NCI-H1417 (cell line): Measurements from ENCODE around the gene SMPD4.
A peak's percentile ranks its signal among the peaks of the same experiment; 100 is the strongest.
"Not testable (repeated sequence)": the region's sequence is repeated elsewhere in the genome, so short reads cannot be mapped to it uniquely, and the experiment has no call there.

Source experiments
- DNase-seq, 3 experiments: peaks; one replicate each; lab custom pipeline; 2025; lab: John Stamatoyannopoulos, UW

SMPD4 gene

GRCh38 chr2:130159376-130159775 is 22.0 kb downstream of the SMPD4 start:
- not testable (repeated sequence) for DNase-seq

GRCh38 chr2:130158631-130159030 is 22.8 kb downstream of the SMPD4 start:
- DNase-seq, result no peak

GRCh38 chr2:130157825-130158514 is 23.4 kb downstream of the SMPD4 start:
- DNase-seq, result not testable (repeated sequence)

- not testable (repeated sequence) for DNase-seq
These were observed 24.0 kb downstream of the SMPD4 start for GRCh38 chr2:130157354-130157753.

- DNase-seq, result no peak
These were observed 24.8 kb downstream of the SMPD4 start for GRCh38 chr2:130156624-130157004.

DNA sequence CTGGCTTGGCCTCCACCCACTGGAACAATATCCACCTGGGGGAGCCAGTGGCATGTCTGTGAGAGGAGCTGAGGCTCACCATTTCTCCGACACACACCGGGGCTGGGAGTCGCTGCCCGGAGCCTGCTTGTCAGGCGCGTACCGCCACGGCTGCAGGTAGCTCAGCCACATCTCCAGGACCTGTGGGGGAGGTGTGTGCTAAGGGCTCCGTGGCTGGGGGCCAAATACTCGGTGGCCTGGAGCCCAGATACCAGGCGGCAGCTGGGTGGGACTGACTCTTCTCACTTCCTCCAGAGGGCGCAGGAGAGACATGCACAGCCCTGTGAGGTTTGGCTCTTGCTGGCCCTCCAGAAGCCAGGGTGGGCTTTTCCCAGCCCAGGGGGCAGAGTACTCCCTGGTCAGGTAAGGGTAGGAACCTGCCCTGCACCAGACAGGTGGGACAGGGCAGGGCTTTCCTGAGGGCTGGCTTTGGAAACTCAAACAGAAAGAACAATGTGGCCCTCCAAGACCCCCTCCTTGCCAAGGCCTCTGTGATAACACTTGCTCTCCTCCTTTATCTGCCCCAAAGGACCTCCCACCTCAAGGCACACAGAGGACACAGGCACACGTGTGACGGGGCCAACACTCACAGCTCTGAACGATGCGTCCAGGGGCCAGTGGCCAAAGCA is 25.3 kb downstream of the SMPD4 start:
- peak in 1 of 3 experiments; percentile 12 for DNase-seq

GRCh38 chr2:130154773-130155765 is 26.3 kb downstream of the SMPD4 start:
- DNase-seq, result no peak

DNA sequence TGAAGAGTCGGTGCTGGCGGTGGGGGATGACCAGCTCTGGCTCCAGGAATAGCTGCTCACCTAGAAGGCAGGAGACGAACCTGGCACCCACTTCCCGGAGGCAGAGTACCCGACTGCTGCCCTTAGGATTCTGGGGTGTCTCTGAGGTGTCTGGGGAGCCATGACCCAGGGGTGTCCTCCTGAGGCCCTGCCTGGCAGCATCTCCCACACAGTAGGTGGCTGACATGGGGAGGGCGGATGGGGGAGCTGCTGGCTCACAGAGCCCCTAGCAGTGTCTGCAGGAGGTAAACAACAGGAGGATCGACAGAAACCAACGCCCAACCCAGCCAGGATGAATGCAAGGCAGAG is 27.0 kb downstream of the SMPD4 start:
- DNase-seq, result not testable (repeated sequence)

DNA sequence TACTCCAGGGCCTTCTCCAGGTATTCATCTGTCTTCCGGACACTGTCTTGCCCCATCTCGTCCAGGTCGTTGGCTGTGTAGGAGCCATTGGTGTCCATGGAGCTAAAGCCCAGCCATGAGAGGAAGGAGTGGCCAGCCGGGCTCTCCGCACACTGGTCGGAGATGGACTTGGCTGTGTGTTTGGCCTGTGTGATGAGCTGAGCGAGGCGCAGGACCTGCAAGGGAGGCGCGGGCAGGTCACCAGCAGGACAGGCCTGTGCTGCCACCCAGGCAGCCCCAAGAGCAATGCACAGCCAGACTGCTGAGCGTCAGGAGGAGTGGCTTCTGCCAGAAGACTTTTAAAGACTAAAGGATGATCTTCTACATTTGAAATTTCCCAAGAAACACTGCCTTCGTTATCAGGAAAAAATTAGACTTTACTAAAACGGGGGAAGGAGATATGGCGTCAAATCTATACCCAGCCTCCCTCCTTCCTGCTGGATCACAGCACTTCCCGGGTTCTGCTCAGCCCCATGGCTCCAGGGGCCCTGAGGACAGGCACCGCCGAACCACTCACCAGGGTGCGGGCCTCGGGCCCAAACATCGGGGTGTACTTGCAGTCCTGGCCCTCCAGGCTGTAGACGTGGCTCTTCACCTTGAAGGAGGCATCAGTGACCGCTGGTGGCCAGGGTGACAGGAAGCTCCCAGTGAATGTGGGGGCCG is 27.5 kb downstream of the SMPD4 start:
- not testable (repeated sequence) for DNase-seq

- no peak for DNase-seq
These were observed 28.4 kb downstream of the SMPD4 start for GRCh38 chr2:130152816-130153595.

- not testable (repeated sequence) for DNase-seq
These were observed 29.1 kb downstream of the SMPD4 start for GRCh38 chr2:130152136-130152815.

GRCh38 chr2:130151145-130151512 is 30.3 kb downstream of the SMPD4 start:
- DNase-seq, result not testable (repeated sequence)

DNA sequence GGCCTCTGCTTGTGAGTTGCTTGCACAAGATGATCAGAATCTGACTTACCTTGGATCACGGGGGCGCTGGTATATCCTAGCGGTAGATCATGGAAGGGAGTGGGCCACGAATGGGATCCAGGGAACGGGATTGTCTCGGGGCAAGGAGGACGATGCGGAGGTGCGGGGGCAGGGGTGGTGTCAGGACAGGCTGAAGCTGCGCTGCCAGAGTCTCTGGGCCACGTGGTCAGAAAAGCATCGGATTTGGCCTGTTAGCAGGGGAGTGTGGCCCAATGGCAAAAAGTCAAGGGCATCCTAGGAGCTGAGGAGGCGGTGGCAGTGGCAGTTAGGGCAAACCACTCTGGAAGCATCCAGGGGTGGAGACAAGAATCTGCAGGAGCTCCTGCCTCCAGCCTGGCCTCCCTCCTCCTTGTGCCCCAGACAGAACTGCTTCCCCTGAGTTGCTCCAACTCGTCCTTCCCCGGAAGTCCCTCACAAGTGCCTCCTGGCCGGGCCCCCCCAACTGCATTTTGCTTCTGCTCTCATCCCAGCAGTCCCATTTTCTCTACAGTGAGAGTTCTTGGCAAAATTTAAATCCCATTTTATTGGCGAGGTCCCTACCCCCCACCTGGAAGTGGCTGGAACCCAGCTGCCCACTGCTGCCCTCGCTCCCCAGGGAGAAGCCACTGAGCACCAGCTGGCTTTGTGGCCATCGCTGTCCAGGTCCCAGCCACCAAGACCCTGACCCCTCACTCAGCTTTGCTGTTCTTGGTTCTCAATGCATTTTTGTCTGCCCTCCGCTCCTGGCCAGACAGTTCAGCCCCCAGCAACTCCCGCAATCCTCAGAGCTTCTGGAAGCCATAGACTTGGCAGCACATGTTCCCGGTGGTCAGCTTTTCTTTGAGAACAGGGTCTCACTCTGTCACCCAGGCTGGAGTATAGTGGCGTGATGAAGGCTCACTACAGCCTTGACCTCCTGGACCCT is 30.9 kb downstream of the SMPD4 start:
- no peak for DNase-seq

GRCh38 chr2:130148515-130148914 is 32.9 kb downstream of the SMPD4 start:
- peak in 2 of 3 experiments; percentile 0 to 2 for DNase-seq

- peak; percentile 55 to 75 (median 72) for DNase-seq
These were observed 36.4 kb downstream of the SMPD4 start, which contains the start of gene CCDC74B for GRCh38 chr2:130145006-130145414. Gene CCDC74B, minus strand, starts transcription at chr2:130145112. Its CDS starts 116 bp downstream, at chr2:130144996.

GRCh38 chr2:130143266-130144039 is 37.9 kb downstream of the SMPD4 start:
- not testable (repeated sequence) for DNase-seq

DNA sequence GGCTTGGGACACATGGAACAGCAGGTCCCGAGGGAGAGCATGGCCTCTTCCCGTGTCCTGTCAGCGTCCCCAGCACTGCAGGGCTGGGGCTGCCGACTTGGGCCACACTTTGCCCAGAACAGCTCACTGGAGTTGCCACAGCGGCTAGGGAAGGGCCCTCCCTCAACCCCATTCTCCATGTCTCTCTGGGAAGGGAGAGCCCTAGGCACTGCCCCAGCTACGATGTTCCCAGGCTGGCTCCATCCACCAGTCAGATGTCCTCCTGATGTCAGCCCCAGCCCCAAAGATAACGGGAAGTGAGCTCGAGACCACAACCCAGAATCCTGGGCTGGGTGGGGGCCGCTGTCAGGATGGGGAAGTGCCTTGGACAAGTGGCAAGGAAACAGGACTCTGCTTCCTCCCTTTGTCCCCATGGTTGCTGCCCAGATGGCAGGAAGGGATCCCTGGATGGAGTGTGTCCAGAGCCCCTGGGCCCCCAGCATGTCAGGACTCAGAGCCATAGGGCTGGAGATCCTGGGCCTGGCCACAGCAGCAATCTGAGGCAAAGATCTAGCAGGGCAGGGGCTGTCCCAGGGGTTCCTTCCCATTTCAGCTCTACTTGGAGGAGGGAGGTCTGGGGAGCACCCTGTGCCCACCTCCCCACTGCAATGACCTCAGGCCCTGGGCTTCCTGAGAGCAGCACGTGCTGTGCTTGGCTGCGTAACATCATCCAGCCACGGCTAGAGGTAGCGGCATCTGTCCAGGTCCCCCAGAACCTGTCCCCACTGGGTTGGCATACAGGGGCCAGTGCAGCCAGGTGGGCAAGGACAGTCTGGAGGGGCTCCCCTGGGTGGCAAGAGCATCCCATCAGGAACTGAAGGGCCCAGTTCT is 38.8 kb downstream of the SMPD4 start:
- DNase-seq, result not testable (repeated sequence)
